Karpas-422 (cell line): ENCODE results near the gene PRKAG2. TPM values are rescaled to one million over a fixed set of nuclear protein-coding genes. Genes with fewer than 3 reads are reported as not detected.

Experiments
- DNase-seq: peaks from one replicate; pipeline ENCODE4 v3.0.0-alpha.2; 2015
- H2AFZ ChIP-seq: fragments of 200-600 bp; sonication (generic); 2 replicates; pipeline ENCODE4 v1.6.1; 2014; ENCODE audit warnings: antibody characterized with exemption, low read length, mixed read lengths
- H3K27ac ChIP-seq: fragments of 200-600 bp; sonication (generic); 2 replicates; pipeline ENCODE4 v1.5.1; 2014; ENCODE audit warnings: mild to moderate bottlenecking, low read length, moderate library complexity
- H3K27me3 ChIP-seq: fragments of 200-600 bp; sonication (generic); 2 replicates; pipeline ENCODE4 v1.6.1; 2014; ENCODE audit warnings: low read length, mixed read lengths
- H3K36me3 ChIP-seq: fragments of 200-600 bp; sonication (generic); 2 replicates; pipeline ENCODE4 v1.6.1; 2014; ENCODE audit warnings: low read length, mixed read lengths; ENCODE audit not compliant: insufficient read depth
- H3K4me1 ChIP-seq: fragments of 200-600 bp; sonication (generic); 2 replicates; pipeline ENCODE4 v1.6.1; 2014; ENCODE audit warnings: mild to moderate bottlenecking, low read length, mixed read lengths
- H3K4me2 ChIP-seq: fragments of 200-600 bp; sonication (generic); 2 replicates; pipeline ENCODE4 v1.6.1; 2014; ENCODE audit warnings: low read length, low read depth, mild to moderate bottlenecking; ENCODE audit not compliant: poor library complexity, severe bottlenecking
- H3K4me3 ChIP-seq: fragments of 200-600 bp; sonication (generic); 2 replicates; pipeline ENCODE4 v1.5.1; 2014; ENCODE audit warnings: mild to moderate bottlenecking, antibody characterized with exemption, low read length, mixed read lengths
- H3K79me2 ChIP-seq: fragments of 200-600 bp; sonication (generic); 2 replicates; pipeline ENCODE4 v1.6.1; 2014; ENCODE audit warnings: mild to moderate bottlenecking, low read length, mixed read lengths
- H3K9ac ChIP-seq: fragments of 200-600 bp; sonication (generic); 2 replicates; pipeline ENCODE4 v1.6.0; 2014; ENCODE audit warnings: low read length
- H3K9me2 ChIP-seq: fragments of 200-600 bp; sonication (generic), shearing (Covaris generic); replicated peaks from 2 replicates; pipeline ENCODE4 v1.6.0; 2014; ENCODE audit warnings: mild to moderate bottlenecking, low read length, moderate library complexity; ENCODE audit not compliant: insufficient read depth
- H3K9me3 ChIP-seq: fragments of 300-700, 200-600 bp; sonication (generic); 2 replicates; pipeline ENCODE4 v1.6.1; 2014; ENCODE audit warnings: low read length, mixed read lengths
- H4K20me1 ChIP-seq: fragments of 200-600 bp; sonication (generic); 2 replicates; pipeline ENCODE4 v1.6.1; 2014; ENCODE audit warnings: mild to moderate bottlenecking, antibody characterized with exemption, low read length, low read depth; ENCODE audit not compliant: insufficient read depth
- total RNA-seq: library from RNA; depleted of rRNA; stranded (reverse); fragments of >200 nt; shearing (Covaris generic); gene quantifications from 2 replicates; pipeline ENCODE4 v1.2.3, GENCODE V29; 2014; ENCODE audit warnings: low replicate concordance

Gene PRKAG2
- total RNA-seq, 1 experiment from 2014 or later, result 6.3 TPM

- Histone ChIP-seq H3K27ac (no peak overlapping the region), H3K4me2 (no peak overlapping the region), H3K9ac (no peak overlapping the region), H3K79me2 (no peaks in the 10 kb centered on the region), H3K9me2 (no peaks in the 10 kb centered on the region), H3K36me3 (no peaks in the 10 kb centered on the region), H3K4me1 (peaks cover 16% of the 10 kb centered on the region), H3K9me3 (no peaks in the 10 kb centered on the region), H2AFZ (no peak overlapping the region), H3K4me3 (no peak overlapping the region), H4K20me1 (no peaks in the 10 kb centered on the region), H3K27me3 (no peaks in the 10 kb centered on the region)
- DNase-seq, result no peak
These were observed 21.2 kb upstream of the PRKAG2 start for GRCh38 chr7:151897951-151898686.

- no peaks in the 10 kb centered on the region for H3K27me3 ChIP-seq
- H4K20me1 ChIP-seq, result no peaks in the 10 kb centered on the region
- no peak for DNase-seq
- H3K9ac ChIP-seq, result no peak overlapping the region
- no peak overlapping the region for H3K4me3 ChIP-seq
- no peak overlapping the region for H3K4me2 ChIP-seq
- H3K4me1 ChIP-seq, result peaks cover 16% of the 10 kb centered on the region
- no peaks in the 10 kb centered on the region for H3K79me2 ChIP-seq
- H3K9me3 ChIP-seq, result no peaks in the 10 kb centered on the region
- H3K9me2 ChIP-seq, result no peaks in the 10 kb centered on the region
- H2AFZ ChIP-seq, result no peak overlapping the region
- no peaks in the 10 kb centered on the region for H3K36me3 ChIP-seq
- H3K27ac ChIP-seq, result no peak overlapping the region
These were observed 20.3 kb upstream of the PRKAG2 start for GRCh38 chr7:151897161-151897731.

- no peak for DNase-seq
- H3K4me3 ChIP-seq, result no peak overlapping the region
- H4K20me1 ChIP-seq, result no peaks in the 10 kb centered on the region
- H3K27ac ChIP-seq, result no peak overlapping the region
- H3K9me2 ChIP-seq, result no peaks in the 10 kb centered on the region
- no peaks in the 10 kb centered on the region for H3K27me3 ChIP-seq
- no peak overlapping the region for H3K4me2 ChIP-seq
- peaks cover 16% of the 10 kb centered on the region for H3K4me1 ChIP-seq
- no peaks in the 10 kb centered on the region for H3K9me3 ChIP-seq
- H2AFZ ChIP-seq, result no peak overlapping the region
- H3K9ac ChIP-seq, result no peak overlapping the region
- H3K36me3 ChIP-seq, result no peaks in the 10 kb centered on the region
- H3K79me2 ChIP-seq, result no peaks in the 10 kb centered on the region
These were observed 19.6 kb upstream of the PRKAG2 start for GRCh38 chr7:151896486-151896885.

- no peak overlapping the region for H3K27ac ChIP-seq
- H3K4me2 ChIP-seq, result no peak overlapping the region
- no peaks in the 10 kb centered on the region for H3K9me2 ChIP-seq
- H3K9ac ChIP-seq, result no peak overlapping the region
- H3K4me3 ChIP-seq, result no peak overlapping the region
- no peaks in the 10 kb centered on the region for H4K20me1 ChIP-seq
- H3K9me3 ChIP-seq, result no peaks in the 10 kb centered on the region
- H2AFZ ChIP-seq, result no peak overlapping the region
- no peaks in the 10 kb centered on the region for H3K36me3 ChIP-seq
- DNase-seq, result no peak
- no peaks in the 10 kb centered on the region for H3K27me3 ChIP-seq
- no peaks in the 10 kb centered on the region for H3K79me2 ChIP-seq
- peaks cover 16% of the 10 kb centered on the region for H3K4me1 ChIP-seq
These were observed 19.2 kb upstream of the PRKAG2 start for GRCh38 chr7:151896086-151896485.

GRCh38 chr7:151895631-151896031, 18.7 kb upstream of the PRKAG2 start:
- peak; percentile 59 for DNase-seq
- H3K4me2 ChIP-seq, result no peak overlapping the region
- no peak overlapping the region for H3K27ac ChIP-seq
- H3K9ac ChIP-seq, result no peak overlapping the region
- no peak overlapping the region for H2AFZ ChIP-seq
- H4K20me1 ChIP-seq, result no peaks in the 10 kb centered on the region
- H3K79me2 ChIP-seq, result no peaks in the 10 kb centered on the region
- no peaks in the 10 kb centered on the region for H3K9me3 ChIP-seq
- H3K9me2 ChIP-seq, result no peaks in the 10 kb centered on the region
- H3K36me3 ChIP-seq, result no peaks in the 10 kb centered on the region
- no peaks in the 10 kb centered on the region for H3K27me3 ChIP-seq
- no peak overlapping the region for H3K4me3 ChIP-seq
- H3K4me1 ChIP-seq, result peaks cover 16% of the 10 kb centered on the region

- no peak overlapping the region for H3K4me2 ChIP-seq
- H3K27ac ChIP-seq, result no peak overlapping the region
- peaks cover 16% of the 10 kb centered on the region for H3K4me1 ChIP-seq
- DNase-seq, result no peak
- no peaks in the 10 kb centered on the region for H3K27me3 ChIP-seq
- no peak overlapping the region for H2AFZ ChIP-seq
- H3K4me3 ChIP-seq, result no peak overlapping the region
- no peaks in the 10 kb centered on the region for H3K9me3 ChIP-seq
- H3K36me3 ChIP-seq, result no peaks in the 10 kb centered on the region
- H3K79me2 ChIP-seq, result no peaks in the 10 kb centered on the region
- H3K9ac ChIP-seq, result no peak overlapping the region
- H3K9me2 ChIP-seq, result no peaks in the 10 kb centered on the region
- H4K20me1 ChIP-seq, result no peaks in the 10 kb centered on the region
These were observed 18.2 kb upstream of the PRKAG2 start for GRCh38 chr7:151895008-151895630.

- Histone ChIP-seq H3K4me1 (peaks cover 16% of the 10 kb centered on the region), H3K4me2 (no peak overlapping the region), H3K9me3 (no peaks in the 10 kb centered on the region), H3K9ac (no peak overlapping the region), H3K9me2 (no peaks in the 10 kb centered on the region), H3K27me3 (no peaks in the 10 kb centered on the region), H3K36me3 (no peaks in the 10 kb centered on the region), H3K27ac (no peak overlapping the region), H2AFZ (no peak overlapping the region), H3K4me3 (no peak overlapping the region), H3K79me2 (no peaks in the 10 kb centered on the region), H4K20me1 (no peaks in the 10 kb centered on the region)
- DNase-seq, result no peak
These were observed 17.4 kb upstream of the PRKAG2 start for GRCh38 chr7:151894111-151895007.
